Astrocyte (in vitro differentiated cells and primary cell): ENCODE measurements around the gene SLCO4A1. TPM values are rescaled to one million over a fixed set of nuclear protein-coding genes. Genes with fewer than 3 reads are reported as not detected.

Experiments used
- DNase-seq: peaks from one replicate; pipeline ENCODE4 v3.0.0-alpha.2; 2010; ENCODE audit warnings: low read depth
- FAIRE-seq: peaks from 2 replicates; lab custom pipeline; 2011; peaks lifted over from hg19 to GRCh38; lab: Jason Lieb, UNC
- H2AFZ ChIP-seq: 2 replicates; pipeline ENCODE4 v1.6.0; 2012; ENCODE audit warnings: low read depth, low read length, inconsistent platforms
- H3K27ac ChIP-seq: 2 replicates; pipeline ENCODE4 v1.5.1; 2011; ENCODE audit warnings: low read depth, low read length, inconsistent platforms
- H3K27me3 ChIP-seq: 2 replicates; pipeline ENCODE4 v1.6.0; 2011; ENCODE audit warnings: low read length, inconsistent platforms; ENCODE audit not compliant: insufficient read depth
- H3K36me3 ChIP-seq: 2 replicates; pipeline ENCODE4 v1.5.1; 2011; ENCODE audit warnings: low read length, inconsistent platforms; ENCODE audit not compliant: insufficient read depth
- H3K4me1 ChIP-seq: 2 replicates; pipeline ENCODE4 v1.5.1; 2011; ENCODE audit warnings: low read length, inconsistent platforms; ENCODE audit not compliant: insufficient read depth
- H3K4me2 ChIP-seq: 2 replicates; pipeline ENCODE4 v1.6.0; 2012; ENCODE audit warnings: low read length, inconsistent platforms
- H3K4me3 ChIP-seq: 2 replicates; pipeline ENCODE4 v1.5.1; 2011; ENCODE audit warnings: low read depth, mild to moderate bottlenecking, low read length, inconsistent platforms; ENCODE audit not compliant: insufficient read depth
- H3K79me2 ChIP-seq: 2 replicates; pipeline ENCODE4 v1.6.0; 2012; ENCODE audit warnings: mild to moderate bottlenecking, low read length, inconsistent platforms; ENCODE audit not compliant: insufficient read depth
- H3K9ac ChIP-seq: 2 replicates; pipeline ENCODE4 v1.6.0; 2012; ENCODE audit warnings: mild to moderate bottlenecking, low read length, inconsistent platforms
- H3K9me3 ChIP-seq: 2 replicates; pipeline ENCODE4 v1.5.1; 2012; ENCODE audit warnings: low read depth, mild to moderate bottlenecking, low read length, inconsistent platforms; ENCODE audit not compliant: insufficient read depth
- H4K20me1 ChIP-seq: 2 replicates; pipeline ENCODE4 v1.6.0; 2012; ENCODE audit warnings: low read length, inconsistent platforms; ENCODE audit not compliant: insufficient read depth
- H3K27ac Mint-ChIP-seq: one replicate; pipeline ENCODE4 v1.8.0; 2021; ENCODE audit warnings: mild to moderate bottlenecking, mixed read lengths; ENCODE audit not compliant: unreplicated experiment
- H3K27me3 Mint-ChIP-seq: one replicate; pipeline ENCODE4 v1.8.0; 2021; ENCODE audit warnings: low read depth, mixed read lengths; ENCODE audit not compliant: unreplicated experiment
- H3K36me3 Mint-ChIP-seq: one replicate; pipeline ENCODE4 v1.8.0; 2021; ENCODE audit warnings: low read depth, mixed read lengths; ENCODE audit not compliant: unreplicated experiment
- H3K4me1 Mint-ChIP-seq: one replicate; pipeline ENCODE4 v1.8.0; 2021; ENCODE audit warnings: low read depth, mixed read lengths; ENCODE audit not compliant: unreplicated experiment
- H3K4me3 Mint-ChIP-seq: one replicate; pipeline ENCODE4 v1.8.0; 2021; ENCODE audit warnings: mild to moderate bottlenecking, moderate library complexity, mixed read lengths; ENCODE audit not compliant: unreplicated experiment
- H3K9me3 Mint-ChIP-seq: one replicate; pipeline ENCODE4 v1.8.0; 2021; ENCODE audit warnings: mild to moderate bottlenecking, mixed read lengths; ENCODE audit not compliant: unreplicated experiment
- EZH2 ChIP-seq: IDR thresholded peaks from 2 replicates; pipeline ENCODE4 v1.6.1; 2012; ENCODE audit warnings: mild to moderate bottlenecking, low read length, inconsistent platforms; ENCODE audit not compliant: insufficient read depth
- total RNA-seq: library from RNA; stranded (reverse); gene quantifications from 2 replicates; pipeline ENCODE4 v1.2.1, GENCODE V29; 2021
- TF ChIP-seq, protein P1 (sequence below): IDR thresholded peaks from 2 replicates; pipeline ENCODE4 v1.5.1; 2011; ENCODE audit warnings: low read depth, mild to moderate bottlenecking, inconsistent platforms, low read length, moderate library complexity; ENCODE audit not compliant: insufficient read depth

The SLCO4A1 gene
- total RNA-seq, 1 donor from 2014 or later: 0.43 TPM

DNA sequence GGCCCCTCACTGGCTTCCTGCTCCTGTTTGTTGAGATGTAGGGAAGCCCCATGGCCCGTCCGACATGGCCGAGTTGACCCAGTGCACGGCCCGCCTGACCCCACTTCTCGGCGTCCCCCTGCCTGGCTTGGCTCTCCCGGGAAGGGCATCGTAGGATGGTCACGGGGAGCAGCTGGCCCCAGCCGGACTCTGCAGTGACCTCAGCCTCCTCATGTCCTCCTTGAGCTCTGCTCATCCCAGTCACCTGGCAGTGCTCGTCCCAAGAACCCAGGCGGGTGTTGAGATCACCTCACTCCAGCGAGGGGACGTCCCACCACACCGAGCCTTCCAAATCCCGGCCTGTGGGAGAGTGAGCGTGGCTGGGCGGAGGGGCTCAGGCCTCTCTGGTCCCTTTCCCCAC lies 15.7 kb downstream of the SLCO4A1 start:
- Histone ChIP-seq H2AFZ (no peak overlapping the region), H3K4me1 (no peaks in the 10 kb centered on the region), H3K27ac (no peak overlapping the region), H3K9me3 (no peaks in the 10 kb centered on the region), H3K27me3 (no peaks in the 10 kb centered on the region), H3K4me2 (no peak overlapping the region), H4K20me1 (no peaks in the 10 kb centered on the region), H3K79me2 (no peaks in the 10 kb centered on the region), H3K9ac (no peak overlapping the region), H3K4me3 (no peak overlapping the region), H3K36me3 (no peaks in the 10 kb centered on the region)
- Mint-ChIP-seq H3K27ac (no peak overlapping the region), H3K4me3 (no peak overlapping the region), H3K9me3 (no peaks in the 10 kb centered on the region), H3K27me3 (peaks cover 24% of the 10 kb centered on the region), H3K36me3 (no peaks in the 10 kb centered on the region), H3K4me1 (no peaks in the 10 kb centered on the region)
- DNase-seq: no peak
- TF ChIP-seq EZH2: no peak
- TF ChIP-seq, protein P1, sequence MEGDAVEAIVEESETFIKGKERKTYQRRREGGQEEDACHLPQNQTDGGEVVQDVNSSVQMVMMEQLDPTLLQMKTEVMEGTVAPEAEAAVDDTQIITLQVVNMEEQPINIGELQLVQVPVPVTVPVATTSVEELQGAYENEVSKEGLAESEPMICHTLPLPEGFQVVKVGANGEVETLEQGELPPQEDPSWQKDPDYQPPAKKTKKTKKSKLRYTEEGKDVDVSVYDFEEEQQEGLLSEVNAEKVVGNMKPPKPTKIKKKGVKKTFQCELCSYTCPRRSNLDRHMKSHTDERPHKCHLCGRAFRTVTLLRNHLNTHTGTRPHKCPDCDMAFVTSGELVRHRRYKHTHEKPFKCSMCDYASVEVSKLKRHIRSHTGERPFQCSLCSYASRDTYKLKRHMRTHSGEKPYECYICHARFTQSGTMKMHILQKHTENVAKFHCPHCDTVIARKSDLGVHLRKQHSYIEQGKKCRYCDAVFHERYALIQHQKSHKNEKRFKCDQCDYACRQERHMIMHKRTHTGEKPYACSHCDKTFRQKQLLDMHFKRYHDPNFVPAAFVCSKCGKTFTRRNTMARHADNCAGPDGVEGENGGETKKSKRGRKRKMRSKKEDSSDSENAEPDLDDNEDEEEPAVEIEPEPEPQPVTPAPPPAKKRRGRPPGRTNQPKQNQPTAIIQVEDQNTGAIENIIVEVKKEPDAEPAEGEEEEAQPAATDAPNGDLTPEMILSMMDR: no peak
- FAIRE-seq: no peak

DNA sequence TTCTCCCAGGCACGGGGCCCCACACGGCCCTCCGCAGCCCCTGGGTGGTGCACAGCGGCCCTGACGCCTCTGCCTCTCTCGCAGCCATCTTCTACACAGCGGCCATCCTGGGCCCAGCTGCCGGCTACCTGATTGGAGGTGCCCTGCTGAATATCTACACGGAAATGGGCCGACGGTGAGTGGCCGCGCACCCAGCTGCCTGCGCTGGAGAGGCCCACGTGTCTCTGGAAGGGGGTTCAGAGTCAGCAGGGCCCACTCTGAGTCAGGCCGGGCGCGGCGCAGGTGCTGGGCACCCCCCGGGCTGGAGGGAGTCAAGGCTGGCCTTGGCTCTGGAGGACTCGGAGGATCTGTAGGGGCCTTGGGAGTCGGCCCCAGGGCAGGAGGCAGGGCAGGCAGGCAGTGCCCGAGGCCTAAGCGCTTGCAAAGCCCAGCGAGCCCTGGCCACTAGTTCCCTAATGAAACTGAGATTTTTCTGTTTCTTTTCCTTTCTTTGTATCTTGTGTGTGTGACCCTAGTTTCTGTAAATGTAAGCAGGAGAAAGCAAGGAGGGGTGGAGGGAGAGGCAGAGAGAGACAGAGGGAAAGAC lies 16.4 kb downstream of the SLCO4A1 start:
- Mint-ChIP-seq H3K27ac (no peak overlapping the region), H3K4me3 (no peak overlapping the region), H3K9me3 (no peaks in the 10 kb centered on the region), H3K4me1 (no peaks in the 10 kb centered on the region), H3K27me3 (peaks cover 31% of the 10 kb centered on the region), H3K36me3 (no peaks in the 10 kb centered on the region)
- no peaks in the 10 kb centered on the region for H3K79me2 ChIP-seq
- H3K4me3 ChIP-seq: no peak overlapping the region
- H3K9me3 ChIP-seq: no peaks in the 10 kb centered on the region
- no peaks in the 10 kb centered on the region for H3K4me1 ChIP-seq
- no peaks in the 10 kb centered on the region for H4K20me1 ChIP-seq
- H3K36me3 ChIP-seq: no peaks in the 10 kb centered on the region
- DNase-seq (no peak), FAIRE-seq (no peak)
- TF ChIP-seq, protein P1: no peak
- no peak for TF ChIP-seq EZH2
- no peak overlapping the region for H3K9ac ChIP-seq
- H2AFZ ChIP-seq: no peak overlapping the region
- no peaks in the 10 kb centered on the region for H3K27me3 ChIP-seq
- H3K4me2 ChIP-seq: no peak overlapping the region
- H3K27ac ChIP-seq: no peak overlapping the region

DNA sequence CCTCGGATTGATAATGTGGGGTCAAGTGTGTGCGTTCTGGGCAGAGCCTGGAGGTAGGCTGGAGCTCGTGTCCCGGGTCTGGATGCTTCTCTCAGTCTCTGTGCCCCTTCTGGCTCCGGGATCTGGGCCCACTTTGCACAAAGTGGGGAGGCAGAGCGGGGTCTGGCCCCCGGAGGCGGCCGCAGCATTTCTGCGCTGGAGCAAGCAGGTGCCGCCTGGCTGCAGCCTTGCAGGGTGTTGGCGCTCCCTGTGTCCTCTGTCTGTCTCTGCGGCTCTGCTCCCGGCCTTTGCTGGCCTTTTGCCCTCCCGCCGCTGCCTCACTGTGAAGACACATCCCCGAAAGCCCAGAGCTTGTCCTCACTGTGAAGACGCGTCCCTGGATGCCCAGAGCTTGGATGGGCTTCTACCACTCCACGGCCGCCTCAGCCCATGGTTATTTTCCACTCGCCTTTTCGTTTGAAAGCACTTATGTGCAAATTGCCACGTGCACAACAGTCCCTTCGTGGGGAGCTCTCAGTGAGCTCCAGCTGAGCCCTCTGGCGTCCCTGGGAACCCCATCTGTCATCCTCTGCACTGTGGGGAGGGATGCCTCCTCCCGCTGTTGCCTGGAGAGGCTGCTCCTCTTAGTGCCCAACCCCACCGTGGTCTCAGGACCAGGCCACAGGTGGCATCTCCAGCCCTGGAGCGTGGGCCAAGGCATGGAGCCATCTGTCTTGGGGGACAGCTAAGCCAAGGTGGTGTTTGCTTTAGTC lies 17.4 kb downstream of the SLCO4A1 start:
- H3K79me2 ChIP-seq: no peaks in the 10 kb centered on the region
- no peak overlapping the region for H3K9ac ChIP-seq
- H3K36me3 ChIP-seq: no peaks in the 10 kb centered on the region
- no peak overlapping the region for H3K4me2 ChIP-seq
- no peak overlapping the region for H2AFZ ChIP-seq
- H3K4me1 ChIP-seq: no peaks in the 10 kb centered on the region
- Mint-ChIP-seq H3K27me3 (peaks cover 33% of the 10 kb centered on the region), H3K27ac (no peak overlapping the region), H3K4me1 (no peaks in the 10 kb centered on the region), H3K36me3 (no peaks in the 10 kb centered on the region), H3K9me3 (no peaks in the 10 kb centered on the region), H3K4me3 (no peak overlapping the region)
- H3K27me3 ChIP-seq: no peaks in the 10 kb centered on the region
- no peak overlapping the region for H3K27ac ChIP-seq
- no peaks in the 10 kb centered on the region for H3K9me3 ChIP-seq
- FAIRE-seq (no peak), DNase-seq (no peak)
- no peak for TF ChIP-seq EZH2
- TF ChIP-seq, protein P1: no peak
- H4K20me1 ChIP-seq: no peaks in the 10 kb centered on the region
- H3K4me3 ChIP-seq: no peak overlapping the region
